ENCODE measurements around the gene TNFRSF19. TPM values are rescaled to one million over a fixed set of nuclear protein-coding genes. Genes with fewer than 3 reads are reported as not detected.

Gene TNFRSF19
- total RNA-seq, 1 experiment from 2014 or later: 0.24 TPM

DNA sequence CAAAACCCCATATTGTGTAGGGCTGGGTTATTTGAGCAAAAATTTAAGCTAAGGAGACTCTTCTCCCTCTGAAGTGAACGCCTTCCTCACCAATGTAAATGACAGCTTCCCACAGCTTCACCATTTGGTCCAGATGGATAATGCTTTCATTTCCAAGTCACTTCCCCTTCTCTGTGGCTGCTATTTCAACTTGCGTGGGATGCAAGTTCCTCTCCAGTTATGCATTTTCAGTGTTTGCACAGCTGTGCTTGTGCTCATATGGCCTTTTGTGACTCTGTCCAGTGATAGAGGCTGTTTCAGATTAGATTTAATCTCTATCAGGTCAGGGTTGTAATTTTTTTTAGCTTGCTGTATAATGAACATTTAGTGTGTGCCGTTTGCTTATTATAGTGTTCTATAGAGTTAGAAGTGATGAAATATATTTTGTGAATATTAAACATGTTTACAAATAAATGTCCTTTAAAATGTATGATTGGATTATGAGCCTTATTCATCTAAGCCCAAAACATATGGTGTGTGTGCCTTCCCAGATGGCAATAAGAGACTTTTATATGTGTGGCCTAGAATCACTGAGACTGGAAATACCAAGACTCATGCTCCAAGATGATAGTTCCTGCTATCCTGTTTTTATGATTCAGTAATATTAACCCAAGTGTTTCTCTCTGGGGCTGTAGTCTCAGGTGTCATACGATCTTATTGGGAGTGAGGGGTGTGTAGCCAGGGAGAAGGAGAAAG lies 86.6 kb downstream of the TNFRSF19 start:
- Histone ChIP-seq H3K9me2 (ENCODE audit: insufficient read depth) (no peaks in the 10 kb centered on the region), H3K9me3 (ENCODE audit: insufficient read depth, low read depth) (no peaks in the 10 kb centered on the region), H3K4me2 (no peak overlapping the region), H3K4me1 (replicated peaks; ENCODE audit: insufficient read depth) (no peaks in the 10 kb centered on the region), H3K36me3 (ENCODE audit: low read depth) (no peaks in the 10 kb centered on the region), H3F3A (ENCODE audit: insufficient read depth, low read depth) (no peaks in the 10 kb centered on the region), H3K27ac (no peak overlapping the region), H3K27me3 (ENCODE audit: insufficient read depth, low read depth) (no peaks in the 10 kb centered on the region), H3K4me3 (no peak overlapping the region), H2AFZ (no peak overlapping the region), H4K20me1 (ENCODE audit: insufficient read depth) (no peaks in the 10 kb centered on the region), H3K79me2 (ENCODE audit: low read depth) (no peaks in the 10 kb centered on the region)
- intact Hi-C loops (cut with micrococcal nuclease; ENCODE audit: unreplicated experiment): no loop called here
- no peak for DNase-seq
- BruUV-seq (replicated peaks): no TSS peak
- CTCF ChIA-PET: no interaction called here
- TF ChIP-seq EZH2 (IDR thresholded peaks at IDR 0.05; ENCODE audit: low read depth): no peak
- TF ChIP-seq, protein P1, sequence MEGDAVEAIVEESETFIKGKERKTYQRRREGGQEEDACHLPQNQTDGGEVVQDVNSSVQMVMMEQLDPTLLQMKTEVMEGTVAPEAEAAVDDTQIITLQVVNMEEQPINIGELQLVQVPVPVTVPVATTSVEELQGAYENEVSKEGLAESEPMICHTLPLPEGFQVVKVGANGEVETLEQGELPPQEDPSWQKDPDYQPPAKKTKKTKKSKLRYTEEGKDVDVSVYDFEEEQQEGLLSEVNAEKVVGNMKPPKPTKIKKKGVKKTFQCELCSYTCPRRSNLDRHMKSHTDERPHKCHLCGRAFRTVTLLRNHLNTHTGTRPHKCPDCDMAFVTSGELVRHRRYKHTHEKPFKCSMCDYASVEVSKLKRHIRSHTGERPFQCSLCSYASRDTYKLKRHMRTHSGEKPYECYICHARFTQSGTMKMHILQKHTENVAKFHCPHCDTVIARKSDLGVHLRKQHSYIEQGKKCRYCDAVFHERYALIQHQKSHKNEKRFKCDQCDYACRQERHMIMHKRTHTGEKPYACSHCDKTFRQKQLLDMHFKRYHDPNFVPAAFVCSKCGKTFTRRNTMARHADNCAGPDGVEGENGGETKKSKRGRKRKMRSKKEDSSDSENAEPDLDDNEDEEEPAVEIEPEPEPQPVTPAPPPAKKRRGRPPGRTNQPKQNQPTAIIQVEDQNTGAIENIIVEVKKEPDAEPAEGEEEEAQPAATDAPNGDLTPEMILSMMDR (conservative IDR thresholded peaks at IDR 0.05): no peak
- POLR2A ChIA-PET (ENCODE audit: unreplicated experiment): no interaction called here

DNA sequence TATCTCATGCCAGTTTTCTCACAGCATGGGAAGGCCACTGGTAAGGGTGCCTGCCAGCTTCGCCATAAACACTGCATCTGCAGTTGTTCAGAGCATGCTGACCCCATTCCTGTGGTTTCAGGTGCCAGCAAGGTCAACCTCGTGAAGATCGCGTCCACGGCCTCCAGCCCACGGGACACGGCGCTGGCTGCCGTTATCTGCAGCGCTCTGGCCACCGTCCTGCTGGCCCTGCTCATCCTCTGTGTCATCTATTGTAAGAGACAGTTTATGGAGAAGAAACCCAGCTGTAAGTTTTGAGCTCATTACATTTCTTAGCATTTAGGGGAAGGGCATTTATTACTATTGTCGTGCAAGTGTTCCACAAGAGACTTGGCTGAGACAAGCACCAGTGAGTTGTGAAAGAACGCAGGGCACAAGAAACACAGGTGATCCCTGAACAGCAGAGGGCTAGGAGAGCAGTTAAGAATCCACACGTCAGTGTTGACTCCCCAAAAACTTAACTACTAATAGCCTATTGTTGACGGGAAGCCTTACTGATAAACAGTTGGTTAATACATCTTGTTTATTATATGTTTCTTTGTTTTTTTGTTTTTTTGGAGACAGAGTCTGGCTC lies 88.8 kb downstream of the TNFRSF19 start:
- Histone ChIP-seq H3K4me1 (replicated peaks; ENCODE audit: insufficient read depth) (no peaks in the 10 kb centered on the region), H3K27me3 (ENCODE audit: insufficient read depth, low read depth) (no peaks in the 10 kb centered on the region), H3K27ac (no peak overlapping the region), H2AFZ (no peak overlapping the region), H3K4me3 (no peak overlapping the region), H3K36me3 (ENCODE audit: low read depth) (no peaks in the 10 kb centered on the region), H3K4me2 (no peak overlapping the region), H4K20me1 (ENCODE audit: insufficient read depth) (no peaks in the 10 kb centered on the region), H3K9me2 (ENCODE audit: insufficient read depth) (no peaks in the 10 kb centered on the region), H3F3A (ENCODE audit: insufficient read depth, low read depth) (no peaks in the 10 kb centered on the region), H3K79me2 (ENCODE audit: low read depth) (no peaks in the 10 kb centered on the region), H3K9me3 (ENCODE audit: insufficient read depth, low read depth) (no peaks in the 10 kb centered on the region)
- no peak for DNase-seq
- intact Hi-C loops (cut with micrococcal nuclease; ENCODE audit: unreplicated experiment): no loop called here
- CTCF ChIA-PET: no interaction called here
- POLR2A ChIA-PET (ENCODE audit: unreplicated experiment): no interaction called here
- BruUV-seq (replicated peaks): no TSS peak
- TF ChIP-seq, protein P1 (conservative IDR thresholded peaks at IDR 0.05): no peak
- TF ChIP-seq EZH2 (IDR thresholded peaks at IDR 0.05; ENCODE audit: low read depth): no peak

DNA sequence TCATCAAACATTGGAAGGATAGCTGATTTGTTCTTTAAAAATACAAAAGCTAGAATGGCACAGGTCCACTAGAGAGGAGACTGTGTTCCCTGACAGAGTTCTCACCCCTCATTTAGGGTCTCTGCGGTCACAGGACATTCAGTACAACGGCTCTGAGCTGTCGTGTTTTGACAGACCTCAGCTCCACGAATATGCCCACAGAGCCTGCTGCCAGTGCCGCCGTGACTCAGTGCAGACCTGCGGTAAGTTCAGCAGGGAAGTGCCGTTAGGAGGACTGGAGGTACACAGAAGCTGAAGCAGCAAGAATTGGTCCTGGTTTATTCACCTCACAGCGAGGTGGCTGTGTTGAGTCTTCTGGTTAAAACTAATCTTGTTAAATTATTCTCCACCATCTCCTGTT lies 90.0 kb downstream of the TNFRSF19 start:
- Histone ChIP-seq H3K27ac (no peak overlapping the region), H3K9me3 (ENCODE audit: insufficient read depth, low read depth) (no peaks in the 10 kb centered on the region), H3K79me2 (ENCODE audit: low read depth) (no peaks in the 10 kb centered on the region), H3K4me2 (no peak overlapping the region), H2AFZ (no peak overlapping the region), H3K9me2 (ENCODE audit: insufficient read depth) (no peaks in the 10 kb centered on the region), H3K4me1 (replicated peaks; ENCODE audit: insufficient read depth) (no peaks in the 10 kb centered on the region), H3F3A (ENCODE audit: insufficient read depth, low read depth) (no peaks in the 10 kb centered on the region), H4K20me1 (ENCODE audit: insufficient read depth) (no peaks in the 10 kb centered on the region), H3K36me3 (ENCODE audit: low read depth) (no peaks in the 10 kb centered on the region), H3K27me3 (ENCODE audit: insufficient read depth, low read depth) (no peaks in the 10 kb centered on the region), H3K4me3 (no peak overlapping the region)
- DNase-seq: no peak
- POLR2A ChIA-PET (ENCODE audit: unreplicated experiment): no interaction called here
- CTCF ChIA-PET: no interaction called here
- BruUV-seq (replicated peaks): no TSS peak
- TF ChIP-seq EZH2 (IDR thresholded peaks at IDR 0.05; ENCODE audit: low read depth): no peak
- intact Hi-C loops (cut with micrococcal nuclease; ENCODE audit: unreplicated experiment): no loop called here

All from PC-9 (cell line).